Measurements from ENCODE around the gene SIGLEC14. TPM values are rescaled to one million over a fixed set of nuclear protein-coding genes. Genes with fewer than 3 reads are reported as not detected.

Gene SIGLEC14
- total and polyA plus RNA-seq, 7 experiments from 2014 or later = 0.08 to 43.8 (median 1.2) TPM; not detected in 2

- H3K27ac Mint-ChIP-seq = peak overlapping the region in 3 of 9 donors; percentile 26 to 78 (median 48)
- intact Hi-C loops (cut with micrococcal nuclease) = no loop called here
Measured at GRCh38 chr19:51692468-51692867, 45.8 kb upstream of the SIGLEC14 start.

GRCh38 chr19:51691584-51692428 is 45.2 kb upstream of the SIGLEC14 start:
- DNase-seq (no peak), ATAC-seq (no peak)
- peaks cover 0 to 3% (median 0%) of the 10 kb centered on the region in 11 donors for H3K9me3 Mint-ChIP-seq
- CTCF ChIA-PET = no interaction called here
- Histone ChIP-seq H3K27ac (ENCODE audit: low read depth, low read length) (peak overlapping the region; percentile 93), H3K27me3 (ENCODE audit: control insufficient read depth in 2 of 2, insufficient read depth in 2 of 2, low read length in 2 of 2) (no peaks in the 10 kb centered on the region), H3K4me3 (ENCODE audit: low read length) (no peak overlapping the region), H3K9me3 (ENCODE audit: control insufficient read depth in 2 of 3, low read length in 3 of 3) (no peaks in the 10 kb centered on the region), H3K36me3 (ENCODE audit: control insufficient read depth in 2 of 3, insufficient read depth in 3 of 3, low read length in 3 of 3) (no peaks in the 10 kb centered on the region), H3K4me1 (ENCODE audit: control insufficient read depth in 2 of 2, insufficient read depth in 2 of 2, low read length in 2 of 2) (peaks cover 0 to 5% of the 10 kb centered on the region in 2 donors)
- peaks cover 0 to 8% (median 3%) of the 10 kb centered on the region in 5 donors for H3K36me3 Mint-ChIP-seq
- intact Hi-C loops (cut with micrococcal nuclease) = no loop called here
- POLR2A ChIA-PET = interaction anchor here (3.4 kb wide), 1 partner anchor 12 kb away, joined by 12 read pairs; no protein-coding TSS in a partner anchor
- H3K27ac Mint-ChIP-seq = peak overlapping the region; percentile 28 to 83 (median 64)
- peaks cover 0 to 27% (median 0%) of the 10 kb centered on the region in 5 donors for H3K27me3 Mint-ChIP-seq
- H3K4me1 Mint-ChIP-seq = peaks cover 17 to 27% (median 23%) of the 10 kb centered on the region in 7 donors
- H3K4me3 Mint-ChIP-seq = peak overlapping the region in 9 of 10 donors; percentile 52 to 96 (median 69)

More at GRCh38 chr19:51692468-51692867, 45.8 kb upstream of the SIGLEC14 start:
- ChIA-PET POLR2A (no interaction called here), CTCF (no interaction called here)
- peak overlapping the region in 4 of 10 donors; percentile 40 to 60 (median 48) for H3K4me3 Mint-ChIP-seq
- peaks cover 17 to 27% (median 23%) of the 10 kb centered on the region in 7 donors for H3K4me1 Mint-ChIP-seq
- peaks cover 0 to 5% of the 10 kb centered on the region in 2 donors for H3K4me1 ChIP-seq (ENCODE audit: control insufficient read depth in 2 of 2, insufficient read depth in 2 of 2, low read length in 2 of 2)
- ATAC-seq = no peak
- no peaks in the 10 kb centered on the region for H3K27me3 ChIP-seq (ENCODE audit: control insufficient read depth in 2 of 2, insufficient read depth in 2 of 2, low read length in 2 of 2)
- no peak overlapping the region for H3K4me3 ChIP-seq (ENCODE audit: low read length)
- H3K9me3 Mint-ChIP-seq = no peaks in the 10 kb centered on the region
- H3K36me3 ChIP-seq (ENCODE audit: control insufficient read depth in 2 of 3, insufficient read depth in 3 of 3, low read length in 3 of 3) = no peaks in the 10 kb centered on the region
- H3K9me3 ChIP-seq (ENCODE audit: control insufficient read depth in 2 of 3, low read length in 3 of 3) = no peaks in the 10 kb centered on the region
- peaks cover 0 to 26% (median 0%) of the 10 kb centered on the region in 5 donors for H3K27me3 Mint-ChIP-seq
- peaks cover 0 to 10% (median 3%) of the 10 kb centered on the region in 5 donors for H3K36me3 Mint-ChIP-seq
- no peak overlapping the region for H3K27ac ChIP-seq (ENCODE audit: low read depth, low read length)
- DNase-seq = no peak

GRCh38 chr19:51691074-51691583 is 44.5 kb upstream of the SIGLEC14 start:
- intact Hi-C loops (cut with micrococcal nuclease) = no loop called here
- DNase-seq (no peak), ATAC-seq (no peak)
- H3K4me3 ChIP-seq (ENCODE audit: low read length) = peak overlapping the region; percentile 90
- Mint-ChIP-seq H3K9me3 (peaks cover 0 to 5% (median 0%) of the 10 kb centered on the region in 11 donors), H3K27ac (peak overlapping the region; percentile 28 to 83 (median 64)), H3K36me3 (peaks cover 0 to 8% (median 2%) of the 10 kb centered on the region in 5 donors), H3K4me1 (peaks cover 17 to 27% (median 23%) of the 10 kb centered on the region in 7 donors), H3K27me3 (peaks cover 0 to 27% (median 0%) of the 10 kb centered on the region in 5 donors), H3K4me3 (peak overlapping the region; percentile 52 to 96 (median 70))
- H3K4me1 ChIP-seq (ENCODE audit: control insufficient read depth in 2 of 2, insufficient read depth in 2 of 2, low read length in 2 of 2) = peaks cover 0 to 5% of the 10 kb centered on the region in 2 donors
- H3K9me3 ChIP-seq (ENCODE audit: control insufficient read depth in 2 of 3, low read length in 3 of 3) = no peaks in the 10 kb centered on the region
- H3K27ac ChIP-seq (ENCODE audit: low read depth, low read length) = peak overlapping the region; percentile 93
- ChIA-PET POLR2A (interaction anchor here (0.6 to 3.4 kb wide), 2 partner anchors 13 to 17 kb away, joined by 6 to 12 read pairs; no protein-coding TSS in a partner anchor), CTCF (no interaction called here)
- H3K27me3 ChIP-seq (ENCODE audit: control insufficient read depth in 2 of 2, insufficient read depth in 2 of 2, low read length in 2 of 2) = no peaks in the 10 kb centered on the region
- H3K36me3 ChIP-seq (ENCODE audit: control insufficient read depth in 2 of 3, insufficient read depth in 3 of 3, low read length in 3 of 3) = no peaks in the 10 kb centered on the region

- H3K9me3 ChIP-seq (ENCODE audit: control insufficient read depth in 2 of 3, low read length in 3 of 3) = peaks cover 0 to 4% (median 0%) of the 10 kb centered on the region in 3 experiments
- ChIA-PET CTCF (no interaction called here), POLR2A (interaction anchor here (0.6 to 3.4 kb wide), 3 partner anchors 14 to 18 kb away, joined by 3 to 12 read pairs (median 6); no protein-coding TSS in a partner anchor)
- peak overlapping the region; percentile 93 for H3K27ac ChIP-seq (ENCODE audit: low read depth, low read length)
- peaks cover 0 to 27% (median 0%) of the 10 kb centered on the region in 5 donors for H3K27me3 Mint-ChIP-seq
- peak overlapping the region; percentile 90 for H3K4me3 ChIP-seq (ENCODE audit: low read length)
- intact Hi-C loops (cut with micrococcal nuclease) = loop anchor here (1.0 kb wide), 2 partner anchors 13 to 14 kb away; no protein-coding TSS in a partner anchor
- DNase-seq = peak; percentile 47 to 81 (median 51)
- peaks cover 0 to 8% (median 2%) of the 10 kb centered on the region in 5 donors for H3K36me3 Mint-ChIP-seq
- H3K4me3 Mint-ChIP-seq = peak overlapping the region; percentile 80 to 96 (median 88)
- peak overlapping the region; percentile 62 to 95 (median 83) for H3K27ac Mint-ChIP-seq
- peaks cover 17 to 27% (median 23%) of the 10 kb centered on the region in 7 donors for H3K4me1 Mint-ChIP-seq
- peak; percentile 91 for ATAC-seq
- peaks cover 0 to 10% (median 1%) of the 10 kb centered on the region in 11 donors for H3K9me3 Mint-ChIP-seq
- H3K4me1 ChIP-seq (ENCODE audit: control insufficient read depth in 2 of 2, insufficient read depth in 2 of 2, low read length in 2 of 2) = peaks cover 0 to 5% of the 10 kb centered on the region in 2 donors
- H3K36me3 ChIP-seq (ENCODE audit: control insufficient read depth in 2 of 3, insufficient read depth in 3 of 3, low read length in 3 of 3) = no peaks in the 10 kb centered on the region
- no peaks in the 10 kb centered on the region for H3K27me3 ChIP-seq (ENCODE audit: control insufficient read depth in 2 of 2, insufficient read depth in 2 of 2, low read length in 2 of 2)
Measured at GRCh38 chr19:51690454-51691073, 43.9 kb upstream of the SIGLEC14 start.

- H3K4me3 Mint-ChIP-seq = peak overlapping the region; percentile 80 to 96 (median 88)
- ChIA-PET CTCF (no interaction called here), POLR2A (interaction anchor here (0.7 to 3.4 kb wide), 2 partner anchors 14 to 15 kb away, joined by 3 to 12 read pairs; no protein-coding TSS in a partner anchor)
- H3K4me1 Mint-ChIP-seq = peaks cover 17 to 27% (median 23%) of the 10 kb centered on the region in 7 donors
- Histone ChIP-seq H3K27me3 (ENCODE audit: control insufficient read depth in 2 of 2, insufficient read depth in 2 of 2, low read length in 2 of 2) (no peaks in the 10 kb centered on the region), H3K4me1 (ENCODE audit: control insufficient read depth in 2 of 2, insufficient read depth in 2 of 2, low read length in 2 of 2) (peaks cover 0 to 5% of the 10 kb centered on the region in 2 donors), H3K9me3 (ENCODE audit: control insufficient read depth in 2 of 3, low read length in 3 of 3) (peaks cover 0 to 5% (median 0%) of the 10 kb centered on the region in 3 experiments), H3K4me3 (ENCODE audit: low read length) (peak overlapping the region; percentile 90), H3K27ac (ENCODE audit: low read depth, low read length) (peak overlapping the region; percentile 93), H3K36me3 (ENCODE audit: control insufficient read depth in 2 of 3, insufficient read depth in 3 of 3, low read length in 3 of 3) (no peaks in the 10 kb centered on the region)
- peak overlapping the region; percentile 62 to 95 (median 83) for H3K27ac Mint-ChIP-seq
- H3K9me3 Mint-ChIP-seq = peaks cover 0 to 14% (median 4%) of the 10 kb centered on the region in 11 donors
- H3K36me3 Mint-ChIP-seq = peaks cover 0 to 9% (median 3%) of the 10 kb centered on the region in 5 donors
- H3K27me3 Mint-ChIP-seq = peaks cover 0 to 27% (median 2%) of the 10 kb centered on the region in 5 donors
- DNase-seq (no peak), ATAC-seq (no peak)
- intact Hi-C loops (cut with micrococcal nuclease) = loop anchor here (1.0 to 5.0 kb wide), 3 partner anchors 13 to 98 kb away; no protein-coding TSS in a partner anchor
Measured at GRCh38 chr19:51689751-51690453, 43.3 kb upstream of the SIGLEC14 start.

All from naive thymus-derived CD4-positive, alpha-beta T cell (primary cell).